Mucosa of descending colon (tissue), 3 donors: ENCODE data around the gene MACROD1. TPM values are rescaled to one million over a fixed set of nuclear protein-coding genes. Genes with fewer than 3 reads are reported as not detected.

Experiments
- ATAC-seq: fragments of 200-7000 bp; cut with Tn5 transposase; one replicate; pipeline ENCODE4 v1.9.1; 2020; ENCODE audit warnings: mild to moderate bottlenecking, moderate library complexity
- DNase-seq, 3 donors: peaks; one replicate each; pipeline ENCODE4 v3.0.0-alpha.2; 2020
- H3K36me3 ChIP-seq: fragments of 200-600 bp; one replicate; pipeline ENCODE4 v1.8.0; 2021; ENCODE audit warnings: low read depth, mild to moderate bottlenecking
- H3K4me1 ChIP-seq: fragments of 200-600 bp; one replicate; pipeline ENCODE4 v1.8.0; 2021; ENCODE audit warnings: low read depth, mild to moderate bottlenecking
- H3K4me3 ChIP-seq: fragments of 200-600 bp; one replicate; pipeline ENCODE4 v1.8.0; 2021; ENCODE audit warnings: mild to moderate bottlenecking
- H3K9me3 ChIP-seq: fragments of 200-600 bp; one replicate; pipeline ENCODE4 v1.8.0; 2021; ENCODE audit warnings: mild to moderate bottlenecking
- intact Hi-C, 2 donors: fragments of 100-400 bp; cut with DNase I in 1 of 2; cut with micrococcal nuclease in 1 of 2; formaldehyde crosslinking; loops; one replicate each; pipeline versions ENCODE4 v1.11.0 to v1.11.1; 2022; cut with DNase I, micrococcal nuclease
- total RNA-seq, 3 donors: library from RNA; stranded (reverse); fragmentation: NEBNext Ultra II Directional in 2 of 3; extraction: Animal tissue kit (Norgen Biotek cat#: 25700) in 2 of 3; gene quantifications; one replicate each; pipeline versions ENCODE4 v1.2.1 to v1.2.4, GENCODE V29; 2021 to 2023
- TF ChIP-seq, protein P1 (sequence below): fragments of 200-600 bp; IDR thresholded peaks from one replicate; pipeline ENCODE4 v1.8.0; 2022; ENCODE audit warnings: antibody characterized with exemption, mild to moderate bottlenecking
- donor health status: DM: no; HTN: no; CAD: no; lungs with moderate emphysema.
- donor health status: DM: no; HTN: no; CAD: no.
- donor health status: DM: no; HTN: yes; CAD: no.

MACROD1 gene
- total RNA-seq, 3 donors from 2014 or later: 26.7 to 38.7 (median 38.1) TPM

DNA sequence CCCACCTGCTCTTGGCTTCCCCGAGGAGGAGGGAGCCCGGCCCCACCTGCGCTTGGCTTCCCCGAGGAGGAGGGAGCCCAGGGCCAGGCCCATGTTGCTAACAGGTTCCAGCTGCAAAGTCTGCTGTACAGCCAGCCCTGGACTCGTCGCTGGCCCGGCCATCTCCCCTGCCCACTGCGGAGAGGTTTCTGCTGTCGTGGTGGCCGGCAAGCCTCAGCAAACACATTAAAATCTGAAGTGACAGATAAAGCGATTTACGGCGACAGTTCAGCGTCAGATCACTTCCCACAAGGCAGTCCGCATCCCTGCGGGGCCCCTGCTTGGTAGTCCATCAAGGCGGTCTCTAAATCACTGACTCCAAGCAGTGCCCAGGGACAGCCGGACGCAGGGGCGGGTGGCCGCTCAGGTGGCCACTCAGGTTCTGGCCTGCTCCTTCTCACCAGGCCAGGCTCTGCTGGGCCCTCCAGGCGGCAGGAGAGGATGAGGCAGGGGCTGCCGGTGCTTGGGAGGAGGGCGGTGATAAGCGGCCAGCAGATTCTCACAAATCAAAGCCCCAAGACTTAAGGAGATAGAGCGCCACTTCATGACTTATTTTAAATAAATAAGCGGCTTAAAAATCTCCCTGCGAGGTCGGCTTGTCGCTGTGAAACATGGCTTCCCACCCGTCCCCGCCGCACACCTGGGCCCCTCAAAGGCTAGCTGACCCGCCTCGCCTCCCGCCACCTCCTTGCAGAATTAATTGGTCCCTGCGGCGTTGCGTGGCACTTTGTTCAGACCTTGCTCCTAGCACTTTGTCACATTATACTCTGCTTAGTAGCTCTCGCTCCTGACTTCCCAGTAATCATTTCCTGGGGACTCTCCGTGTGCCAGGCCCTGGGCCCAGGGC lies 21.1 kb downstream of the MACROD1 start:
- intact Hi-C loops: loop anchor here in 1 of 2 donors (10.0 kb wide), 1 partner anchor 140 kb away; no protein-coding TSS in a partner anchor
- DNase-seq (no peak), ATAC-seq (no peak)
- H3K36me3 ChIP-seq: no peaks in the 10 kb centered on the region
- no peak overlapping the region for H3K4me3 ChIP-seq
- no peaks in the 10 kb centered on the region for H3K9me3 ChIP-seq
- TF ChIP-seq, protein P1, sequence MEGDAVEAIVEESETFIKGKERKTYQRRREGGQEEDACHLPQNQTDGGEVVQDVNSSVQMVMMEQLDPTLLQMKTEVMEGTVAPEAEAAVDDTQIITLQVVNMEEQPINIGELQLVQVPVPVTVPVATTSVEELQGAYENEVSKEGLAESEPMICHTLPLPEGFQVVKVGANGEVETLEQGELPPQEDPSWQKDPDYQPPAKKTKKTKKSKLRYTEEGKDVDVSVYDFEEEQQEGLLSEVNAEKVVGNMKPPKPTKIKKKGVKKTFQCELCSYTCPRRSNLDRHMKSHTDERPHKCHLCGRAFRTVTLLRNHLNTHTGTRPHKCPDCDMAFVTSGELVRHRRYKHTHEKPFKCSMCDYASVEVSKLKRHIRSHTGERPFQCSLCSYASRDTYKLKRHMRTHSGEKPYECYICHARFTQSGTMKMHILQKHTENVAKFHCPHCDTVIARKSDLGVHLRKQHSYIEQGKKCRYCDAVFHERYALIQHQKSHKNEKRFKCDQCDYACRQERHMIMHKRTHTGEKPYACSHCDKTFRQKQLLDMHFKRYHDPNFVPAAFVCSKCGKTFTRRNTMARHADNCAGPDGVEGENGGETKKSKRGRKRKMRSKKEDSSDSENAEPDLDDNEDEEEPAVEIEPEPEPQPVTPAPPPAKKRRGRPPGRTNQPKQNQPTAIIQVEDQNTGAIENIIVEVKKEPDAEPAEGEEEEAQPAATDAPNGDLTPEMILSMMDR: no peak
- H3K4me1 ChIP-seq: no peaks in the 10 kb centered on the region

GRCh38 chr11:64141081-64141783 lies 24.7 kb downstream of the MACROD1 start:
- no peaks in the 10 kb centered on the region for H3K4me1 ChIP-seq
- TF ChIP-seq, protein P1: no peak
- ATAC-seq (no peak), DNase-seq (no peak)
- no peaks in the 10 kb centered on the region for H3K9me3 ChIP-seq
- H3K36me3 ChIP-seq: no peaks in the 10 kb centered on the region
- intact Hi-C loops: loop anchor here in 1 of 2 donors (10.0 kb wide), 1 partner anchor 136 kb away; no protein-coding TSS in a partner anchor
- no peak overlapping the region for H3K4me3 ChIP-seq

DNA sequence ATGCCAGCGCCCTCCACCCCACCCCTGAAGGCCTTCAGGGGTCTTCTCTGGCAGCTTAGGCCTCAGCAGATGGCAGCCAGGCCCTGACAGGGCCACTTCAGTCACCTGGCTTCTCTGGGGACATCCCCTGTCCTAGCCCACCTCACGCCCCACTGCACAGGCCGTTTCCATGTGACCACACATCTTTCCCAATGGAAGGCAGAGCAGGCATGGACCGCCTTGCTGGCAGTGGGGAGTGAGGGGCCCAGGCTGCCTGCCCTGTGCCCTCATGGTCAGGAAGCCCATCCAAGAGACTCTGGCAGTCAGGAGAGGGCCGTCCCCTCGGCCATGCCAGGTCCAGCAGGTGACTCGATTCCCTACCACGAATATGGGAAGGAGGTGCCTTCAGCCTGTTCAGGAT lies 25.8 kb downstream of the MACROD1 start:
- intact Hi-C loops: loop anchor here in 1 of 2 donors (10.0 kb wide), 1 partner anchor 135 kb away; no protein-coding TSS in a partner anchor
- H3K36me3 ChIP-seq: no peaks in the 10 kb centered on the region
- no peaks in the 10 kb centered on the region for H3K4me1 ChIP-seq
- TF ChIP-seq, protein P1: no peak
- H3K9me3 ChIP-seq: no peaks in the 10 kb centered on the region
- ATAC-seq (no peak), DNase-seq (no peak)
- H3K4me3 ChIP-seq: no peak overlapping the region

GRCh38 chr11:64139049-64139448 lies 26.9 kb downstream of the MACROD1 start:
- ATAC-seq: no peak
- H3K9me3 ChIP-seq: no peaks in the 10 kb centered on the region
- DNase-seq: no peak
- TF ChIP-seq, protein P1: no peak
- intact Hi-C loops: no loop called here
- H3K36me3 ChIP-seq: no peaks in the 10 kb centered on the region
- no peak overlapping the region for H3K4me3 ChIP-seq
- no peaks in the 10 kb centered on the region for H3K4me1 ChIP-seq

DNA sequence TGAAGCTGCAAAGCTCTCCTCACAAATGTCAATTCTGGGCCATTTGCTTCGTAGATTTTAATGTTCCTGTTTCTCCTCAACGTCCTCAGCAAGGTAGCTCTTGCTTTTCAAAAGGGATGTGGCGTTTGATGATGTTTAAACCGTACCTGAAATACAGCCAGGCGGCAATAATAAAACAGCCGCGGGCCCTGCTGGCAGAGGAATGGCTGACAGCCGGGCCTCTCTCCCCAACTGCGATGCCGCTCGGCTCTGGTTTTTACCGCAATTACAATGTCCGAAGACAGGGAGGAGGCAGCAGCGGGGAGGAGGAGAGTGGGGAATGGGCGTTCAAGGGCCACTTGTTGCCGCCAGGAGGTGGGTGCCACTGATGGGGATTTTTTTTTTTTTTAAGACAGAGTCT lies 27.5 kb downstream of the MACROD1 start:
- H3K9me3 ChIP-seq: no peaks in the 10 kb centered on the region
- no peak overlapping the region for H3K4me3 ChIP-seq
- TF ChIP-seq, protein P1: no peak
- intact Hi-C loops: no loop called here
- ATAC-seq (no peak), DNase-seq (no peak)
- no peaks in the 10 kb centered on the region for H3K36me3 ChIP-seq
- H3K4me1 ChIP-seq: no peaks in the 10 kb centered on the region
